HepG2 (cell line): ENCODE data around the gene CHKA. TPM values are rescaled to one million over a fixed set of nuclear protein-coding genes. Genes with fewer than 3 reads are reported as not detected.

Experiments used
- ATAC-seq: fragments of 200-7000 bp; cut with Tn5 transposase; 3 replicates; pipeline ENCODE4 v1.9.1; 2020; ENCODE audit warnings: mild to moderate bottlenecking, moderate library complexity
- BruUV-seq: library from RNA; stranded (reverse); fragments of 400-500 nt; replicated peaks from 2 replicates; lab custom pipeline; 2021; lab: Mats Ljungman, UMichigan
- CTCF ChIA-PET: fragments of 300-600 bp; formaldehyde crosslinking; extraction: SDS; loops from one replicate; lab custom pipeline; 2021; ENCODE audit warnings: low total read pairs, inconsistent platforms, low intra/inter-chr PET ratio; lab: Yijun Ruan, JAX
- POLR2A ChIA-PET: fragments of 350-600 bp; sonication (Branson Sonifier 250); formaldehyde crosslinking; loops from one replicate; lab custom pipeline; 2020; ENCODE audit warnings: antibody characterized with exemption, inconsistent platforms; lab: Yijun Ruan, JAX
- DNase-seq: peaks from one replicate; pipeline ENCODE4 v3.0.0-alpha.2; 2015; ENCODE audit warnings: low spot score
- FAIRE-seq: peaks from 3 replicates; lab custom pipeline; 2011; peaks lifted over from hg19 to GRCh38; lab: Jason Lieb, UNC
- H2AFZ ChIP-seq: one replicate; pipeline ENCODE4 v1.6.1; 2011; ENCODE audit warnings: low read length, inconsistent platforms
- H3K27ac ChIP-seq: fragments of 300-600 bp; 3 replicates; pipeline ENCODE4 v1.8.0; 2011; ENCODE audit warnings: mixed run types, mild to moderate bottlenecking, mixed read lengths, low read length, inconsistent platforms; ENCODE audit not compliant: insufficient read depth; ENCODE audit errors: extremely low read length
- H3K27me3 ChIP-seq, 2 experiments: fragments of 200-600 bp in 1 of 2; 2 replicates in 1 of 2; 3 replicates in 1 of 2; pipeline versions ENCODE4 v1.6.0 to v1.8.0; 2011; ENCODE audit warnings: low read length in 2 of 2, mild to moderate bottlenecking in 2 of 2, moderate library complexity in 2 of 2, inconsistent platforms in 1 of 2; ENCODE audit not compliant: insufficient read depth in 2 of 2, control insufficient read depth in 1 of 2
- H3K36me3 ChIP-seq, 2 experiments: fragments of 200-600 bp in 1 of 2; replicated peaks in 1 of 2; 2 replicates in 1 of 2; 3 replicates in 1 of 2; pipeline versions ENCODE4 v1.5.1 to v1.8.0; 2011; ENCODE audit warnings: low read length in 2 of 2, inconsistent platforms in 1 of 2; ENCODE audit not compliant: insufficient read depth in 2 of 2, control insufficient read depth in 1 of 2
- H3K4me1 ChIP-seq: 2 replicates; pipeline ENCODE4 v1.5.1; 2012; ENCODE audit warnings: low read length, inconsistent platforms; ENCODE audit not compliant: insufficient read depth
- H3K4me2 ChIP-seq: 2 replicates; pipeline ENCODE4 v1.6.0; 2011; ENCODE audit warnings: low read depth, low read length, inconsistent platforms
- H3K4me3 ChIP-seq, 3 experiments: fragments of 200-600 bp in 1 of 3; sonication (generic), shearing (Covaris generic) in 1 of 3; replicated peaks in 1 of 3; 2 replicates each; pipeline ENCODE4 v1.5.1; 2011 to 2016; ENCODE audit warnings: low read length in 3 of 3, inconsistent platforms in 2 of 3, low read depth in 2 of 3, mild to moderate bottlenecking in 2 of 3, control low read depth in 1 of 3, mixed read lengths in 1 of 3; ENCODE audit not compliant: insufficient read depth in 1 of 3
- H3K79me2 ChIP-seq: one replicate; pipeline ENCODE4 v1.6.1; 2011; ENCODE audit warnings: low read length, inconsistent platforms; ENCODE audit not compliant: insufficient read depth
- H3K9ac ChIP-seq: 2 replicates; pipeline ENCODE4 v1.6.0; 2011; ENCODE audit warnings: mild to moderate bottlenecking, low read depth, low read length, inconsistent platforms; ENCODE audit not compliant: insufficient read depth
- H3K9me3 ChIP-seq: 2 replicates; pipeline ENCODE4 v1.5.1; 2012; ENCODE audit warnings: mild to moderate bottlenecking, low read length
- H4K20me1 ChIP-seq: 2 replicates; pipeline ENCODE4 v1.6.0; 2011; ENCODE audit warnings: inconsistent platforms, mild to moderate bottlenecking, low read length, moderate library complexity; ENCODE audit not compliant: insufficient read depth
- AGO1 ChIP-seq: fragments of 200-400 bp; formaldehyde crosslinking; IDR thresholded peaks from 2 replicates; pipeline ENCODE4 v1.6.1; 2017; ENCODE audit warnings: mild to moderate bottlenecking, low read depth, low read length, moderate library complexity; ENCODE audit not compliant: poor library complexity, severe bottlenecking
- AGO2 ChIP-seq: fragments of 200-400 bp; formaldehyde crosslinking; optimal IDR thresholded peaks from 2 replicates; pipeline ENCODE3; 2017; ENCODE audit warnings: mild to moderate bottlenecking, low read depth, low read length, moderate library complexity
- ATF1 ChIP-seq: IDR thresholded peaks from 2 replicates; pipeline ENCODE4 v1.6.1; 2016; ENCODE audit warnings: mild to moderate bottlenecking, control low read depth
- ATF4 ChIP-seq, 2 experiments: fragments of 450-650 bp in 1 of 2; sonication (generic) in 1 of 2; formaldehyde crosslinking; IDR thresholded peaks; 2 replicates each; pipeline versions ENCODE4 v1.5.0 to v1.8.0; 2020 to 2022; ENCODE audit warnings: mild to moderate bottlenecking in 1 of 2, missing genetic modification reagents in 1 of 2
- CTCF ChIP-seq: sonication (generic); formaldehyde crosslinking; IDR thresholded peaks from 2 replicates; pipeline ENCODE4 v1.5.0; 2020; ENCODE audit warnings: mild to moderate bottlenecking, missing genetic modification reagents, moderate library complexity
- GMEB2 ChIP-seq: IDR thresholded peaks from 2 replicates; pipeline ENCODE4 v1.6.1; 2016; ENCODE audit warnings: missing biosample characterization, missing genetic modification reagents, low read depth
- KMT2A ChIP-seq: sonication (generic); formaldehyde crosslinking; IDR thresholded peaks from 2 replicates; pipeline ENCODE4 v1.4.0; 2020; ENCODE audit warnings: missing genetic modification reagents
- RBFOX2 ChIP-seq: fragments of 200-400 bp; formaldehyde crosslinking; IDR thresholded peaks from 2 replicates; pipeline ENCODE4 v1.6.1; 2017; ENCODE audit warnings: low read depth, mild to moderate bottlenecking, low read length
- ZBTB38 ChIP-seq: sonication (generic); formaldehyde crosslinking; IDR thresholded peaks from 2 replicates; pipeline ENCODE4 v1.5.1; 2020; ENCODE audit warnings: mild to moderate bottlenecking, missing genetic modification reagents
- ZFP82 ChIP-seq: sonication (generic); formaldehyde crosslinking; IDR thresholded peaks from 2 replicates; pipeline ENCODE4 v1.5.1; 2020; ENCODE audit warnings: mild to moderate bottlenecking, missing genetic modification reagents, borderline replicate concordance
- ZNF75D ChIP-seq: sonication (generic); formaldehyde crosslinking; IDR thresholded peaks from 2 replicates; pipeline ENCODE4 v1.8.1; 2023; ENCODE audit warnings: missing genetic modification reagents, mild to moderate bottlenecking, borderline replicate concordance
- WGBS: methylation state at CpG from one replicate; pipeline ENCODE4 v1.1.6; 2017; ENCODE audit warnings: low lambda C conversion rate; 5-methylcytosine and 5-hydroxymethylcytosine counted together
- in situ Hi-C: cut with HindIII; loops from 2 replicates; pipeline ENCODE4 v1.10.0; 2017; ENCODE audit warnings: low pct_unique_long_range_greater_than_20kb; ENCODE audit not compliant: extremely low pct_ligation_motif_present
- intact Hi-C: fragments of 100-400 bp; cut with micrococcal nuclease; formaldehyde crosslinking; loops from one replicate; pipeline ENCODE4 v1.10.0; 2022; ENCODE audit not compliant: unreplicated experiment
- polyA plus RNA-seq, 8 experiments: library from polyadenylated mRNA; depleted of rRNA in 3 of 8; stranded (reverse) in 7 of 8; unstranded in 1 of 8; fragments of >200 nt; fragmentation: Illumina TruSeq in 4 of 8; extraction: Trizol in 4 of 8; gene quantifications; 2 replicates each; pipeline versions ENCODE4 v1.2.1 to v1.2.3, GENCODE V29; 2011 to 2016; ENCODE audit warnings: low read depth in 4 of 8, missing spikeins in 1 of 8, mixed read lengths in 1 of 8; ENCODE audit not compliant: insufficient read depth in 1 of 8
- total RNA-seq, 5 experiments: library from RNA; depleted of rRNA; stranded (reverse); fragments of >200 nt; fragmentation: Illumina TruSeq; extraction: Trizol; gene quantifications; 2 replicates each; pipeline ENCODE4 v1.2.3, GENCODE V29; 2016; ENCODE audit warnings: low read depth in 1 of 5

The CHKA gene
- total and polyA plus RNA-seq, 2 of the 13 experiments (the other 11 are each of a cell fraction or from before 2014, with no cell fraction given) = 71.6 to 92.7 TPM

DNA sequence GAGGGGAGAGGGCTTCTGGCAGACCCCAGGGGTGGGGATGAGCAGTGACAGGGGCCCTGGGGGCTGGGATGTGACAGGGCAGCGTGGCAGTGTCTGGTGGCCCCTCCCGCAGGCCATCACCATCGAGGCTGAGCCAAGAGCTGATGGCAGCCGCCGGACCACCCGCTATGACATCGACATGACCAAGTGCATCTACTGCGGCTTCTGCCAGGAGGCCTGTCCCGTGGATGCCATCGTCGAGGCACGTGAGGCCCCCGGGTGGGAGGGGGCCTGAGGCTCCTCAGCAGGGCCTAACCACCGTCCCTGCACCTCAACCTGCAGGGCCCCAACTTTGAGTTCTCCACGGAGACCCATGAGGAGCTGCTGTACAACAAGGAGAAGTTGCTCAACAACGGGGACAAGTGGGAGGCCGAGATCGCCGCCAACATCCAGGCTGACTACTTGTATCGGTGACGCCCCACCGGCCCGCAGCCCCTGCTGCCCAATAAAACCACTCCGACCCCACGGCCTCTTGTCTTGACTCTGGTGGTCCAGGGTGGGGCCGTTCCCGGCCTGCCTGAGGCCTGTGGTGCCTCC, 85.0 kb downstream of the CHKA start:
- Histone ChIP-seq H3K4me1 (peaks cover 42% of the 10 kb centered on the region), H3K36me3 (peaks cover 8 to 13% of the 10 kb centered on the region in 2 experiments; a peak in 3 of 5 replicates), H3K9ac (no peak overlapping the region), H3K4me2 (no peak overlapping the region), H3K79me2 (peaks cover 30% of the 10 kb centered on the region), H4K20me1 (no peaks in the 10 kb centered on the region), H3K27ac (peak overlapping the region; percentile 95), H3K4me3 (no peak overlapping the region), H3K9me3 (no peaks in the 10 kb centered on the region), H2AFZ (no peak overlapping the region), H3K27me3 (no peaks in the 10 kb centered on the region; a peak in 1 of 5 replicates)
- ATAC-seq = no peak
- no peak for FAIRE-seq
- 95% methylated on average over 8 of the region's 27 CpGs for WGBS
- TF ChIP-seq AGO1 (peak; percentile 29), ATF4 (CRISPR knock-in tag; IDR thresholded peaks at IDR 0.05) (no peak), KMT2A (CRISPR knock-in tag) (no peak), ZFP82 (CRISPR knock-in tag) (no peak), AGO2 (peak; percentile 56), CTCF (0 out of 2 replicates have a peak, but pooled peaks have one; percentile 22), ZNF75D (CRISPR knock-in tag) (no peak), GMEB2 (CRISPR knock-in tag) (no peak), ZBTB38 (CRISPR knock-in tag) (peak; percentile 48), RBFOX2 (peak; percentile 61), ATF1 (CRISPR knock-in tag) (no peak)
- in situ Hi-C loops = no loop called here
- POLR2A ChIA-PET = interaction anchor here (2.3 kb wide), 1 partner anchor 10 kb away, joined by 13 read pairs; no protein-coding TSS in a partner anchor
- CTCF ChIA-PET = no interaction called here
- BruUV-seq = no TSS peak
- no peak for DNase-seq
- intact Hi-C loops = no loop called here
